Measurements from ENCODE around the gene POU2F1. TPM values are rescaled to one million over a fixed set of nuclear protein-coding genes. Genes with fewer than 3 reads are reported as not detected.

POU2F1 gene
- total RNA-seq, 1 experiment from 2014 or later, result 25.0 TPM

DNA sequence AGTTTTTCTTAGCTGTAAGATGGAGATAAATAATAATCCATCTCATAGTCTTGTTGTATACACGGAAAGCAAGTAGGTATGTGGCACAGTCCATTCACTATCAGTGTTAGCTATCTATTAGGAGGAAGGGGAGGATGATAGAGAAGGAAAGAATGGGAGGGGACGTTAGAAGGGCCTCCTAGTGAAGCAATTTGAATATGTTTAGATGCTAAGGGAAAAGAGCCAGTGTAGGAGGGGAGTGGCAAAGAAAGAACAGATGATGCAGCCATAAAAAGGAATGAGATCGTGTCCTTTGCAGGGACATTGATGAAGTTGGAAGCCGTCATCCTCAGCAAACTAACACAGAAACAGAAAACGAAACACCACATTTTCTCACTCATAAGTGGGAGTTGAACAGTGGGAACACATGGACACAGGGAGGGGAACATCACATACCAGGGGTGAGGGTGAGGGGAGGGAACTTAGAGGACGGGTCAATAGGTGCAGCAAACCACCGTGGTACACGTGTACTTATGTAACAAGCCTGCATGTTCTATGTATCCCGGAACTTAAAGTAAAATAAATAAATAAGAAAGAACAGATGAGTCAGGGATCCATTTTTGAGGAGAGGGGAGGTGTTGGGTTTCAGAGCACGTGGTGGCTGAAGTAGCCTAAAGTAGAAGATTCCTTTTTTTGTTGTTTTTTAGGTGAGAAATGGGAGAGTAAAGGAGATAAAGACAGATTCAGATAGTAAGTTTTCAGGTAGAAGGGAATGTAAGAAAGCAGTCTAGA is 124.1 kb downstream of the POU2F1 start:
- Histone ChIP-seq H3K4me1 (ENCODE audit: insufficient read depth, low read length, poor library complexity, severe bottlenecking) (no peaks in the 10 kb centered on the region), H3K9me3 (ENCODE audit: low read depth, low read length, poor library complexity, severe bottlenecking) (no peaks in the 10 kb centered on the region), H3K36me3 (ENCODE audit: insufficient read depth, low read length, poor library complexity, severe bottlenecking) (no peaks in the 10 kb centered on the region), H3K27me3 (replicated peaks; ENCODE audit: insufficient read depth, low read depth, low read length, poor library complexity) (no peaks in the 10 kb centered on the region), H3K27ac (ENCODE audit: low read depth, low read length, poor library complexity, severe bottlenecking) (no peak overlapping the region), H3K4me3 (ENCODE audit: low read depth, low read length, poor library complexity, severe bottlenecking) (no peak overlapping the region)
- DNase-seq (ENCODE audit: low spot score), result no peak
- intact Hi-C loops (cut with micrococcal nuclease; ENCODE audit: unreplicated experiment), result loop anchor here (5.0 kb wide), 1 partner anchor 72 kb away; no protein-coding TSS in a partner anchor
- ChIA-PET POLR2A (ENCODE audit: low non-redundant PET) (no interaction called here), CTCF (interaction anchor here (1.2 kb wide), 1 partner anchor 188 kb away, joined by 3 read pairs; no protein-coding TSS in a partner anchor)
- no peak for TF ChIP-seq EZH2 (IDR thresholded peaks at IDR 0.05; ENCODE audit: borderline replicate concordance, low read depth, low read length, poor library complexity, severe bottlenecking)
- TF ChIP-seq, protein P1, sequence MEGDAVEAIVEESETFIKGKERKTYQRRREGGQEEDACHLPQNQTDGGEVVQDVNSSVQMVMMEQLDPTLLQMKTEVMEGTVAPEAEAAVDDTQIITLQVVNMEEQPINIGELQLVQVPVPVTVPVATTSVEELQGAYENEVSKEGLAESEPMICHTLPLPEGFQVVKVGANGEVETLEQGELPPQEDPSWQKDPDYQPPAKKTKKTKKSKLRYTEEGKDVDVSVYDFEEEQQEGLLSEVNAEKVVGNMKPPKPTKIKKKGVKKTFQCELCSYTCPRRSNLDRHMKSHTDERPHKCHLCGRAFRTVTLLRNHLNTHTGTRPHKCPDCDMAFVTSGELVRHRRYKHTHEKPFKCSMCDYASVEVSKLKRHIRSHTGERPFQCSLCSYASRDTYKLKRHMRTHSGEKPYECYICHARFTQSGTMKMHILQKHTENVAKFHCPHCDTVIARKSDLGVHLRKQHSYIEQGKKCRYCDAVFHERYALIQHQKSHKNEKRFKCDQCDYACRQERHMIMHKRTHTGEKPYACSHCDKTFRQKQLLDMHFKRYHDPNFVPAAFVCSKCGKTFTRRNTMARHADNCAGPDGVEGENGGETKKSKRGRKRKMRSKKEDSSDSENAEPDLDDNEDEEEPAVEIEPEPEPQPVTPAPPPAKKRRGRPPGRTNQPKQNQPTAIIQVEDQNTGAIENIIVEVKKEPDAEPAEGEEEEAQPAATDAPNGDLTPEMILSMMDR (conservative IDR thresholded peaks at IDR 0.05; ENCODE audit: low read depth, low read length), result no peak
- BruUV-seq (replicated peaks), result no TSS peak

DNA sequence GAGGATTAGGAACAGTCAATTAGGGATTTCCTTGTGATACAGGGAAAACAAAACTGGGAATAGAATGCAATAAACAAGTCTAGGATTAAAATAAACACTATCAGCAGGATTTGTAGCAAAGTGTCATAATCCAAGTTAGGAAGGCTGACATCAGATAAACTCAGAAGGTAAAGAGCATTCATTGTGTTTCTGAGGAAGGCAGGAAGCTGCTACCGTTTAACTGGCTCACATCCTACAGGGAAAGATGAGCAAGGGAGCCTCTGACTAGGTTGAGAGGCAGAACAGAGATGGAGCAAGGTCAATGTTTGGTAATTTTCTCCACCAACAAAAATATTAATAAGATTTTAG is 124.7 kb downstream of the POU2F1 start:
- H3K9me3 ChIP-seq (ENCODE audit: low read depth, low read length, poor library complexity, severe bottlenecking), result no peaks in the 10 kb centered on the region
- ChIA-PET CTCF (no interaction called here), POLR2A (ENCODE audit: low non-redundant PET) (no interaction called here)
- no peaks in the 10 kb centered on the region for H3K36me3 ChIP-seq (ENCODE audit: insufficient read depth, low read length, poor library complexity, severe bottlenecking)
- TF ChIP-seq, protein P1 (conservative IDR thresholded peaks at IDR 0.05; ENCODE audit: low read depth, low read length), result no peak
- no peak for TF ChIP-seq EZH2 (IDR thresholded peaks at IDR 0.05; ENCODE audit: borderline replicate concordance, low read depth, low read length, poor library complexity, severe bottlenecking)
- no peaks in the 10 kb centered on the region for H3K4me1 ChIP-seq (ENCODE audit: insufficient read depth, low read length, poor library complexity, severe bottlenecking)
- intact Hi-C loops (cut with micrococcal nuclease; ENCODE audit: unreplicated experiment), result no loop called here
- no peaks in the 10 kb centered on the region for H3K27me3 ChIP-seq (replicated peaks; ENCODE audit: insufficient read depth, low read depth, low read length, poor library complexity)
- DNase-seq (ENCODE audit: low spot score), result no peak
- no peak overlapping the region for H3K27ac ChIP-seq (ENCODE audit: low read depth, low read length, poor library complexity, severe bottlenecking)
- BruUV-seq (replicated peaks), result no TSS peak
- H3K4me3 ChIP-seq (ENCODE audit: low read depth, low read length, poor library complexity, severe bottlenecking), result no peak overlapping the region

DNA sequence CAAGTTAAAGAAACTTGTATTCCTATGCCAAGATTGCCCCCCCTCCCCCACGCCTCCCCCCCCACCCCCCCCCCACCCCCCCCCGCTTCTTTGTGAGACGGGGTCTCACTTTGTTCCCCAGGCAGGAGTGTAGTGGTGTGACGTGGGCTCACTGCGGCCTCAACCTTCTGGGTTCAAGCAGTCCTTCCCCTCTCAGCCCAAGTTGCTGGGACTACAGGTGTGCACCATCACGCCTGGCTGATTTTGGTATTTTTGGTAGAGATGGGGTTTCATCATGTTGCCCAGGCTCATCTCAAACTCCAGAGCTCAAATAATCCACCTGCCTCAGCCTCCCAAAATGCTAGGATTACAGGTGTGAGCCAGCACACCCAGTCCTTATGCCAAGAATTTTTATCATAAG is 136.6 kb downstream of the POU2F1 start:
- BruUV-seq (replicated peaks), result no TSS peak
- no peaks in the 10 kb centered on the region for H3K4me1 ChIP-seq (ENCODE audit: insufficient read depth, low read length, poor library complexity, severe bottlenecking)
- DNase-seq (ENCODE audit: low spot score), result no peak
- CTCF ChIA-PET, result no interaction called here
- no peaks in the 10 kb centered on the region for H3K27me3 ChIP-seq (replicated peaks; ENCODE audit: insufficient read depth, low read depth, low read length, poor library complexity)
- intact Hi-C loops (cut with micrococcal nuclease; ENCODE audit: unreplicated experiment), result no loop called here
- no peak overlapping the region for H3K27ac ChIP-seq (ENCODE audit: low read depth, low read length, poor library complexity, severe bottlenecking)
- H3K4me3 ChIP-seq (ENCODE audit: low read depth, low read length, poor library complexity, severe bottlenecking), result no peak overlapping the region
- TF ChIP-seq EZH2 (IDR thresholded peaks at IDR 0.05; ENCODE audit: borderline replicate concordance, low read depth, low read length, poor library complexity, severe bottlenecking), result no peak
- TF ChIP-seq, protein P1 (conservative IDR thresholded peaks at IDR 0.05; ENCODE audit: low read depth, low read length), result no peak
- no peaks in the 10 kb centered on the region for H3K9me3 ChIP-seq (ENCODE audit: low read depth, low read length, poor library complexity, severe bottlenecking)
- POLR2A ChIA-PET (ENCODE audit: low non-redundant PET), result no interaction called here
- no peaks in the 10 kb centered on the region for H3K36me3 ChIP-seq (ENCODE audit: insufficient read depth, low read length, poor library complexity, severe bottlenecking)
